Neural cell (in vitro differentiated cells): Measurements from ENCODE around the gene NSL1. TPM values are rescaled to one million over a fixed set of nuclear protein-coding genes. Genes with fewer than 3 reads are reported as not detected.

Experiments used
- H2AFZ ChIP-seq: fragments of 200-600, 300-800 bp; sonication (generic), shearing (Covaris generic); 2 replicates; pipeline ENCODE4 v1.6.0; 2014; ENCODE audit warnings: low read depth, mild to moderate bottlenecking, antibody characterized with exemption, low read length, moderate library complexity
- H3F3A ChIP-seq: fragments of 200-600 bp; shearing (Covaris generic); 2 replicates; pipeline ENCODE4 v1.6.1; 2016; ENCODE audit warnings: mild to moderate bottlenecking, moderate library complexity, mixed read lengths, antibody characterized with exemption, low read length; ENCODE audit not compliant: insufficient read depth, poor library complexity, severe bottlenecking
- H3K27ac ChIP-seq: fragments of 200-600, 300-800 bp; sonication (generic), shearing (Covaris generic); 2 replicates; pipeline ENCODE4 v1.5.1; 2014; ENCODE audit warnings: mild to moderate bottlenecking, low read length, moderate library complexity
- H3K27me3 ChIP-seq: fragments of 300-800, 200-600 bp; sonication (generic), shearing (Covaris generic); 2 replicates; pipeline ENCODE4 v1.6.0; 2014; ENCODE audit warnings: mild to moderate bottlenecking, low read depth, low read length, moderate library complexity; ENCODE audit not compliant: insufficient read depth
- H3K36me3 ChIP-seq: fragments of 300-800, 200-600 bp; sonication (generic), shearing (Covaris generic); 2 replicates; pipeline ENCODE4 v1.5.1; 2014; ENCODE audit warnings: mild to moderate bottlenecking, antibody characterized with exemption, low read length, moderate library complexity; ENCODE audit not compliant: insufficient read depth
- H3K4me2 ChIP-seq: fragments of 300-800, 200-600 bp; sonication (generic), shearing (Covaris generic); 2 replicates; pipeline ENCODE4 v1.6.0; 2014; ENCODE audit warnings: mild to moderate bottlenecking, low read length
- H3K4me3 ChIP-seq: fragments of 300-800, 200-600 bp; sonication (generic), shearing (Covaris generic); 2 replicates; pipeline ENCODE4 v1.5.1; 2014; ENCODE audit warnings: mild to moderate bottlenecking, low read length, moderate library complexity
- H3K79me2 ChIP-seq: fragments of 200-600 bp; shearing (Covaris generic); replicated peaks from 2 replicates; pipeline ENCODE4 v1.6.0; 2014; ENCODE audit warnings: mild to moderate bottlenecking, low read length, moderate library complexity; ENCODE audit not compliant: insufficient read depth
- H3K9ac ChIP-seq: fragments of 300-800, 200-600 bp; sonication (generic), shearing (Covaris generic); 2 replicates; pipeline ENCODE4 v1.6.1; 2016; ENCODE audit warnings: mild to moderate bottlenecking, low read length, mixed read lengths
- H3K9me2 ChIP-seq: fragments of 200-600 bp; shearing (Covaris generic); 2 replicates; pipeline ENCODE4 v1.6.1; 2016; ENCODE audit warnings: mild to moderate bottlenecking, low read length, mixed read lengths; ENCODE audit not compliant: insufficient read depth
- H3K9me3 ChIP-seq: fragments of 200-600, 300-800 bp; sonication (generic), shearing (Covaris generic); 2 replicates; pipeline ENCODE4 v1.6.1; 2016; ENCODE audit warnings: mild to moderate bottlenecking, mixed run types, low read length, moderate library complexity, mixed read lengths
- H4K20me1 ChIP-seq: fragments of 200-600 bp; shearing (Covaris generic); 2 replicates; pipeline ENCODE4 v1.6.1; 2016; ENCODE audit warnings: mild to moderate bottlenecking, mixed run types; ENCODE audit not compliant: insufficient read depth
- CTCF ChIP-seq: fragments of 450-650 bp; IDR thresholded peaks from 2 replicates; pipeline ENCODE4 v1.5.1; 2014; ENCODE audit warnings: antibody characterized with exemption, mild to moderate bottlenecking, moderate library complexity; ENCODE audit not compliant: poor library complexity, severe bottlenecking
- EP300 ChIP-seq: fragments of 450-650 bp; conservative IDR thresholded peaks from 2 replicates; pipeline ENCODE4 v1.6.1; 2014; ENCODE audit warnings: antibody characterized with exemption, mild to moderate bottlenecking, moderate library complexity; ENCODE audit not compliant: poor library complexity, severe bottlenecking
- EZH2 ChIP-seq: fragments of 200-600, 300-800 bp; shearing (Covaris generic), sonication (generic); IDR thresholded peaks from 2 replicates; pipeline ENCODE4 v1.6.1; 2014; ENCODE audit warnings: antibody characterized with exemption, low read length, borderline replicate concordance, mild to moderate bottlenecking; ENCODE audit not compliant: insufficient read depth, poor library complexity, severe bottlenecking
- MXI1 ChIP-seq: fragments of 450-650 bp; conservative IDR thresholded peaks from 2 replicates; pipeline ENCODE4 v1.6.1; 2014; ENCODE audit warnings: antibody characterized with exemption, mild to moderate bottlenecking; ENCODE audit not compliant: poor library complexity, severe bottlenecking
- POLR2AphosphoS5 ChIP-seq: IDR thresholded peaks from 2 replicates; pipeline ENCODE4 v1.6.1; 2012
- RAD21 ChIP-seq: fragments of 450-650 bp; conservative IDR thresholded peaks from 2 replicates; pipeline ENCODE4 v1.6.1; 2014; ENCODE audit warnings: antibody characterized with exemption, mild to moderate bottlenecking, moderate library complexity
- REST ChIP-seq: IDR thresholded peaks from 2 replicates; pipeline ENCODE4 v1.6.1; 2012; ENCODE audit warnings: borderline replicate concordance
- SMC3 ChIP-seq: fragments of 450-650 bp; conservative IDR thresholded peaks from 2 replicates; pipeline ENCODE4 v1.6.1; 2014; ENCODE audit warnings: antibody characterized with exemption, mild to moderate bottlenecking, moderate library complexity; ENCODE audit not compliant: poor library complexity
- TAF1 ChIP-seq: IDR thresholded peaks from 2 replicates; pipeline ENCODE4 v1.6.1; 2012; ENCODE audit warnings: low read depth
- polyA plus RNA-seq: library from polyadenylated mRNA; depleted of rRNA; stranded (reverse); fragments of >200 nt; gene quantifications from 2 replicates; pipeline ENCODE4 v1.2.3, GENCODE V29; 2014

The NSL1 gene
- polyA plus RNA-seq, 1 donor from 2014 or later = 40.4 TPM

GRCh38 chr1:212785871-212786270 lies 5.7 kb downstream of the NSL1 start:
- TF ChIP-seq RAD21 (no peak), CTCF (no peak), TAF1 (no peak), REST (no peak), MXI1 (no peak), EP300 (no peak), SMC3 (no peak), POLR2AphosphoS5 (no peak), EZH2 (no peak)
- no peak overlapping the region for H3K9ac ChIP-seq
- no peaks in the 10 kb centered on the region for H3K9me2 ChIP-seq
- no peak overlapping the region for H2AFZ ChIP-seq
- H3K4me2 ChIP-seq = no peak overlapping the region
- H3K27ac ChIP-seq = no peak overlapping the region
- H4K20me1 ChIP-seq = no peaks in the 10 kb centered on the region
- no peaks in the 10 kb centered on the region for H3K9me3 ChIP-seq
- no peaks in the 10 kb centered on the region for H3K27me3 ChIP-seq
- peaks cover 18% of the 10 kb centered on the region for H3K79me2 ChIP-seq
- H3F3A ChIP-seq = no peaks in the 10 kb centered on the region
- H3K4me3 ChIP-seq = no peak overlapping the region
- H3K36me3 ChIP-seq = peaks cover 4% of the 10 kb centered on the region

- Histone ChIP-seq H3K9me2 (no peaks in the 10 kb centered on the region), H3K4me3 (no peak overlapping the region), H2AFZ (no peak overlapping the region), H3K9me3 (no peaks in the 10 kb centered on the region), H3K9ac (no peak overlapping the region), H3K79me2 (peaks cover 8% of the 10 kb centered on the region), H3K27ac (no peak overlapping the region), H3K4me2 (no peak overlapping the region), H3K36me3 (peaks cover 4% of the 10 kb centered on the region), H4K20me1 (no peaks in the 10 kb centered on the region), H3K27me3 (no peaks in the 10 kb centered on the region), H3F3A (no peaks in the 10 kb centered on the region)
- TF ChIP-seq TAF1 (no peak), EP300 (no peak), MXI1 (no peak), REST (no peak), POLR2AphosphoS5 (no peak), EZH2 (no peak), RAD21 (no peak), SMC3 (no peak), CTCF (no peak)
Measured at GRCh38 chr1:212783976-212784375, 7.6 kb downstream of the NSL1 start.
